Pons (tissue), 1 donor: ENCODE data around the gene NUPR1.
"Not testable (repeated sequence)": the region's sequence is repeated elsewhere in the genome, so short reads cannot be mapped to it uniquely, and the experiment has no call there.

ENCODE experiments used
- DNase-seq: peaks from one replicate; pipeline ENCODE4 v3.0.0-alpha.2; 2016; ENCODE audit warnings: low spot score

The NUPR1 gene, protein sequence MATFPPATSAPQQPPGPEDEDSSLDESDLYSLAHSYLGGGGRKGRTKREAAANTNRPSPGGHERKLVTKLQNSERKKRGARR

DNA sequence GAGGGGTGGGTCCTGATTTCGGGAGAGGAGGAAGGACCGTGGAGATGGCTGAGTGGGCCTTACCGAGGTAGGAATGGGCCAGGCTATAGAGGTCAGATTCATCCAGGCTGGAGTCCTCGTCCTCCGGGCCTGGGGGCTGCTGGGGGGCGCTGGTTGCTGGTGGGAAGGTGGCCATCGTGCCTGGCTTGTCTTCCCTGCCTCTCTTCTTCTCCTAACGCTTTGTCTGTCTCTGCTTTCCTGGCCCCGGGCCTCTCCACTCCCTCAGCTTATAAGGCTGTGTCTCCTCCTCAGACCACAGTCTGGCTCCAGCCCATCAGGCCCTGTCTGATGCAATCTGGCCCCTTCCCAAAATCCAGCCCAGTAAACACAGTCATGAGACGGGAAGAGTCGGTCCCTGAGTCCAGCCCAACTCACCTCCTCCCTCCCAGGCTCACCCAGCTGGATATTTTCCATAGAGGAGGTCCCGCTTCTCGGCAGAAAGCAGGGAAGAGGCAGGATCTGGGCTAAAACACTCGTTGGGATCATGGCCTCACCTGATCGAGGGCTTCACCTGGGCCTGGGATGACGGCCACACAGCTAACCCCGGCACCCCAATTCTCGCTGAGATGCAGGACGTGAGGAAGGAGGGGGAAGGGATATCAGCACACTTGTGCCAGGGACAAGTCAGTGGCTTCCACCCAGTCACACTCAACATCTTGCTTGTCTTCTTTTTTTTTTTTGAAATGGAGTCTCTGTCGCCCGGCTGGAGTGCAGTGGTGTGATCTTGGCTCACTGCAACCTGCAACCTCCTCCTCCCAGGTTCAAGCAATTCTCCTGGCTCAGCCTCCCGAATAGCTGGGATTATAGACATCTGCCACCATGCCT, at the start of gene NUPR1:
Gene NUPR1, minus strand, starts transcription at position 242 of the 864 bp plus-strand sequence. Its CDS starts 67 bp downstream, at position 175.
- peak; percentile 86 for DNase-seq

DNA sequence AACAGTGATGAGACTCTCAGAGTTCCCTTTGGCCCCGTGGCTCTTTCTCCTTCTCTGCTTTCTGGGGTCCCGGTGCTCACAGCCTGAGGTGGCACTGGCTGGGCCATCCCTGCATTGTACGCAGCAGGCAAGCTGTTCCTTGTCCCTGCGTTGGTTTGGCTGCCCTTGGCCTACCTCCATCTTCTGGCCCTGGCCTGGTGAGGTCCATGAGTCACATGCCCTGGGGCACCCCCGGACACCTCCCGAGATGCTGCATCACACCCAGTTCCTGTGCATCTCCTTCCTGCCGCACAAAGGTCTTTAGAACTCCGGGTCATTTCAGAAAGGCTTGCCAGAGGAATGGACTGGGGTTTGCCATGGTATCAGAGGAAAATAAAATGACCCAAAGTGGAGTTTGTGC, 48.6 kb upstream of the NUPR1 start:
- no peak for DNase-seq

DNA sequence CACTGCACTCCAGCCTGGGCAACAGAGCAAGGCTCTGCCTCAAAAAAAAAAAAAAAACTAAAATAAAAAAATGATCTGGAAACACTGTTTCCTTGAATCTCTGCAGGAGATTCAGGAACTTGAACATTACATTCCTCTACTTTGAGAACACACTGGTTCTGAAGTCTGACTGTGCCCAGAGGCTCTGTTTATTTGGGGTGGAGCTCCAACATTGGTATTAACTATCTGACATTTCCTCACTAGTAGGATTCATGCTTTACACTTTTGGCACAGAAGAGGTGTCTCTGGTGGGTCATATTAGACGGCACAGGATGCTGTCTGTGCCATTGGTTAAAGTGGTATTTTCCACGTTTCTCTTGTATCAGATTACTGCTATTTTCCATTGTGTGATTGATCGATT, 47.7 kb upstream of the NUPR1 start:
- DNase-seq: no peak

DNA sequence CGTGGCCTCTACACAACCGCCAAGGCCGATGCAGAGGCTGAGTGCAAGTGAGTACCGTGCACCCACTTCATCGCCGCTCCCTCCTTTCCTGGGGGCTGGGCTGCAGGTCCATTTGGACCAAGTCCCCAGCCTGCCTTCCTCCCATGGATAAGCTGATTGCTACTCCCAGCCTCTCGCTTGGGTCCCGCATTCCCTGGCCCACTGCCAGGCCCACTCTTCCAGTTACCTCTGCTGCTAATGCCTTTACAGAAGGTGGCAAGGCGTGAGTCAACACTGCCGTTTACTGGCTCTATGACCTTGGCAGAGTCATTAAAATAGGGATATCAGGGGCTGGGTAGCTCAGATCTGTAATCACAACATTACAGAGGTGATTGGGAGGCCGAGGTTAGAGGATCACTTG, 46.9 kb upstream of the NUPR1 start:
- no peak for DNase-seq

DNA sequence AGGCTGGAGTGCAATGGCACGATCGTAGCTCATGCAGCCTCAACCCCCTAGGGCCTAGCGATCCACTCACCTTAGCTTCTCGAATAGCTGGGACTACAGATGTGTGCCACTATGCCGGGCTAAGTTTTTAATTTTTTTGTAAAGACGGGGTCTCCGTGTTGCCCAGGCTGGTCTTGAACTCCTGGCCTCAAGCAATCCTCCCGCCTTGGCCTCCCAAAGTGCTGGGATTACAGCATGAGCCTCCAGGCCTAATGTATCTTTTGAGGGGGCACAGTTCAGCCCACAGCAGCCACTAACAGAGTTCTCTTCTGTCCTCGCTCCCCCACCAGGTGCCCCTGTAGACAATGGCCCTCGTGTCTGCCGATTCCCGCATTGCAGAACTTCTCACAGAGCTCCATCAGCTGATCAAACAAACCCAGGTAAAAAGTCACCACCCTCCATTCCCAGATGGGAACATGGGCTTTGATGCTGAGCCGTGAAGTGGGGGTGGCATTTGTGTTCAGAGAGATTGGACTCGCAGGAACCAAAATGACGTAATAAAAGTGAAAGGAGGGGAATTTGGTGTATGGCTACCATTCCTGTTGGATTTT, 42.0 kb upstream of the NUPR1 start:
- no peak for DNase-seq

DNA sequence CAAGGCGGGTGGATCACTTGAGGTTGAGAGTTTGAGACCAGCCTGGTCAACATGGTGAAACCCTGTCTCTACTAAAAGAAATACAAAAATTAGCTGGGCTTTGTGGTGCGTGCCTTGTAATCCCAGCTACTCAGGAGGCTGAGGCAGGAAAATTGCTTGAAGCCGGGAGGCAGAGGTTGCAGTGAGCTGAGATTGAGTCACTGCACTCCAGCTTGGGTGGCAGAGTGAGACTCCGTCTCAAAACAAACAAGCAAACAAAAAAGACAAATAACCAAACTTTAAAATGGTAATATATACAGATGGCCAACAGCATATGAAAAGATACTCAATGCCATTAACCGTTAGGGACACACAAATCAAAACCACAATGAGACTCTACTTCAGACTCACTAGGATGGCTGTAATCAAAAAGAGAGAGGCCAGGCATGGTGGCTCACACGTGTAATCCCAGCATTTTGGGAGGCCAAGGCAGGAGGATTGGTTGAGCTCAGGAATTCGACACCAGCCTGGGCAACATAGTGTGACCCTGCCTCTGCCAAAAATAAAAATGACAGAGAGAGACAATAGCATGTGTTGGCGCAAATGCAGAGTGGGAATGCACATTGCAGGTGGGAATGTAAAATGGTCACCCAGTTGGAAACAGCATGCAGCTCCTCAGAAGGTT, 36.8 kb upstream of the NUPR1 start:
- DNase-seq: no peak

DNA sequence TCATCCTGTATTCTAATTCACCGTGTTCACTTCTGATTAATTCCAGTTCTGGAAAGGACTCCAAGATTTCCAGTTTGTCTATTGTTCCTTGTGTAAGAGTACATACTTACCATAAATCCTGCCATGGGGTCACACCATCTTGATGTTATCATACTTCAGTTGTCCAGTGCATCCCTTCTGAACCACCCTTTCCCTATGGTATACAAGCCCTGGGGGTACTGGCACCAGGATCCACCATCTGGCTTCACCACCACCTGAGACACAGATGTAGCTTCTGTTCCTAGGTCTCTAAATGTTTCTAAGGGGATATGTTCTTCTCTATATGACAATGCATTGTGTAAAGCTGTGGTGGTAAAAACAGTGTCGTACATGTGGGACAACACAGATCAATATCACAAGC, 36.2 kb upstream of the NUPR1 start:
- DNase-seq: no peak

DNA sequence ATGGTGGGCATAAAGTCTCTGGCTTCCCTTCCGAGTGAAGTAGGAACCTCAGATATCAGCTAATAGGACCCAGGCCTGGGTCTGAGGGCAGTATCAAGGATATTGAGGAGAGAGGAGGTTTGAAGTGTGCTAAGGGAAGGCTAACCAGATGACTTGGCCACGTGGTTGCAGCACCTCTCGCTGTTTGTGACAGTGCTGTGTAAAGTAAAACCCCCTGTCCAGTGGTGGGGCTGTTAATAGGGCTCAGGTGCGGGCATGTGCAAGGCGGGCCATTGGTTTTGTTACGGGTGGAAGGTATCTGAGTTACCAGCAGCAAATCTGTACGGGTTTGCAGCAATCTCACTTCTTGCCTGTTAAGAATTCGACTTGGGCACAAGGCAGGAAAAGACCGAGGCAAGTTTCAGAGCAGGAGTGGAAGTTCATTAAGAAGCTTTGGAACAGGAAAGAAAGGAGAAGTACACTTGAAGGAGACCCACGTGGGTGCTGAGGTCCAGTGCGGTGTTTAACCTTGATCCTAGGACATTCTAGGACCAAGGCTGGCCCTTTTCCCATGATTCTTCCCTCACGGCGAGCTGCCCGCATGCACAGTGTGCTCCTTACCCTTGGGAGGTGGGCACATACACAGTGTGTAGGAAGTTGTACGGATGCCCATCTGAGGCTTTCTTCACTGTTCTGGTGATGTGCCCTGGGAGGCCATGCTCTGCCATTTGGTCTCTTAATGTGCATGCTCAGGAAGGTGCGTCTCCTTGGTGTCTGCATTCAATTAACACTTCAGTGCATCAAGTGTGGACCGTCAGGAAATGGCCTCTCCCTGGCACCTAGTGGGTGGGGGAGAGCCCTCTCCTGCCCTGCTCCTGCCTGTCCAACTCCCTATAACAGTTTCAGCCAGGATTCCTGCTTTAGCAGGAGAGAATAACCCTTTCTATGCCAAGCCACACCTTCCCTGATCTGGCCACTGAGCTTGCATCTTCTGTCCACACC, 35.3 kb upstream of the NUPR1 start:
- no peak for DNase-seq

DNA sequence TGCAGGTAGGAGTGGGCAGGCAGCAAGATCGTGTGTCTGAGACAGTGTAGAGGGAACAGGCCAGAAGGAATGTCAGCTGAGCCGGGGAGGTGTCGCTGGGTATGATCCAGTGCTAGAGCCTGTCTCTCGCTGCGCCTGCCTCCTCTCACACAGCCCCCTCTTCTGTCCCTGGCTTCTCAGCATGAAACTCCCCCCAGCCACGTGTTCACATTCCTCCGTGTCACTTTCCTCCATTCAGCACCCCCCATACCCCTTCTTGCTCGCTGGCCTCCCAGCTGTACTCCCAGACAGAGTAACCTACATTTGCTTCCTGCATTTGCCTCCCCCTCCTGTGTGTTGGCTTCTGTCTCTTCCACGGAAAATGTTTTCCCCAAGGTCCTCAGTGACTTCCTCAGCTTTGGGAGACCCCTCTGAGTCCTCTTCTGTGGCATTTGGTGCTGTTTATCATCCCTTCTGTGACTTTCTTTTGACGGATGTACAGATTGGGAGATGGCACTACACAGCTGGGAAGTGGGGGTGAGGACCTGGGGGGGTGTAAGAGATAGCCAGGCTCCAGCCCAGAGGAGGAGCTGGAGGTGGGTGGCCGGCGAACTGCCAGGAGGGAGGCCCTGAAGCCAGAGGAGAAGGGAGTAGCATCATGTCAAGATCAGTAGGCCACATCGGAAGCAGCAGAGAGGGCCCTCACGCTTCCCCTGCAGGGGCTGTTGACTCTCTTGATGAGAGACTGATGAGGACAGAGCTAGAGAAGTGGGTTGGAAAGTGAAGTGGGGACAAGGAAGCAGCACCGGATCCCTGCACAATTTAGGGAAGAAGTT, 34.1 kb upstream of the NUPR1 start:
- no peak for DNase-seq

DNA sequence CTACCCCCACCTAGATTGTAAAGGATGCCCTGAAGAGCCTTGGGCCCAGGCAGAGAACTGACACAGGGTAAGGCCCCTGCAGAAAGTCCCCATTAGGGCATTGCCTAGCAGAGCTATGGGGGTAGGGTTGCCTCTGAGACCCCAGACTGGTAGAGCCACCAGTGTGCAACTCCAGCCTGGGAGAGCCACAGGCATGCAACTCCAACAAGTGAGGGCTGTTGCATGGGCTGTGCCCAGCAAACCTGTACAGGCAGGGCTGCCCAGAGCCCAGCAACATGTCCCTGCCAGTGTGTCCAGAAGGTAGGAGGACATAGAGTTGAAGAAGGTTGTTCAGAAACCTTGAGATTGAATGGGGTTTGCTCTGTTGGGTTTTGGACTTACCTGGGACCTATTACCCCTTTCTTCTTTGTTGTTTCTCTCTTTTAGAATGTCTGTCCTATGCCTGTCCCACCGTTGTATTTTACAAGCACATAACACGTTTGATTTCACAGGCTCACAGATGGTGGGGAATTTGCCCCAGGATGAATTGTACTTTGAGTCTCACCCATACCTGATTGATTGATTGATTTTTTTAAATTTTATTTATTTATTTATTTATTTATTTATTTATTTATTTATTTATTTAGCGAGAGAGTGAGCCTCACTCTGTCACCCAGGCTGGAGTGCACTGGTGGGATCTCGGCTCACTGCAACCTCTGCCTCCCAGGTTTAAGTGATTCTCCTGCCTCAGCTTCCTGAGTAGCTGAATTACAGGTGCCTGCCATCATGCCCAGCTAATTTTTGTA, 31.4 kb upstream of the NUPR1 start:
- DNase-seq: no peak

DNA sequence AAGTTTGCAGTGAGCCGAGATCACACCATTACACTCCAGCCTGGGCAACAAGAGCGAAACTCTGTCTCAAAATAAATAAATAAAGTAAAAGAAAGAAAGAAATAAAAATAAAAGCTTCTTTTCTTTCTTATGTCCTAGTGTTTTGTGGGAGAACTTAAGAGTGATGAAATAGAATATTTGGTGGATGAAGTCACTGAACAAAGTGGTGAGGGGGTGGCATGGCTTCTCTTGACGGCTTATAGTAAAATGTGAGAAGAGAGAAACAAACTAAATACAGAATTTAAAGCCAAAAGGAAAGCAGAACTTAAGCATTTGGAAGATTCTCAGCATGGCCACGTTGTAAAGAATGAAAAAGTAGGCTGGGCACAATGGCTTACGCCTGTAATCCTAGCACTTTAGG, 30.2 kb upstream of the NUPR1 start:
- no peak for DNase-seq

DNA sequence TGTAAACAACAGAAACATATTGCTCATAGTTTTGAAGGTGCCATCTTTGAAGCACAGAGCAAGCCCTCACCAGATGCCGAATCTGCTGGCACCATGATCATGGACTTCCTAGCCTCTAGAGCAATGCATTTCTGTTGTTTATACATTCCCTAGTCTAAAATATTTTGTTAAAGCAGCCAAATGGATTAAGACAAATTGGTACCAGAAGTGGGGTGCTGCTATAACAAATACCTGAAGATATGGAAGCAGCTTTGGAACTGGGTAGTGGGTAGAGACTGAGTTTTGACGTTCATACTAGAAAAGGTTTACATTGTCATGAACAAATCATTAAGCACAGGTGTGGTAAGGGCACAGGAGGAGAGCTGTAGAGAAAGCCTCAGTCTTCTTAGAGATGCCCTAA, 28.5 kb upstream of the NUPR1 start:
- DNase-seq: no peak

DNA sequence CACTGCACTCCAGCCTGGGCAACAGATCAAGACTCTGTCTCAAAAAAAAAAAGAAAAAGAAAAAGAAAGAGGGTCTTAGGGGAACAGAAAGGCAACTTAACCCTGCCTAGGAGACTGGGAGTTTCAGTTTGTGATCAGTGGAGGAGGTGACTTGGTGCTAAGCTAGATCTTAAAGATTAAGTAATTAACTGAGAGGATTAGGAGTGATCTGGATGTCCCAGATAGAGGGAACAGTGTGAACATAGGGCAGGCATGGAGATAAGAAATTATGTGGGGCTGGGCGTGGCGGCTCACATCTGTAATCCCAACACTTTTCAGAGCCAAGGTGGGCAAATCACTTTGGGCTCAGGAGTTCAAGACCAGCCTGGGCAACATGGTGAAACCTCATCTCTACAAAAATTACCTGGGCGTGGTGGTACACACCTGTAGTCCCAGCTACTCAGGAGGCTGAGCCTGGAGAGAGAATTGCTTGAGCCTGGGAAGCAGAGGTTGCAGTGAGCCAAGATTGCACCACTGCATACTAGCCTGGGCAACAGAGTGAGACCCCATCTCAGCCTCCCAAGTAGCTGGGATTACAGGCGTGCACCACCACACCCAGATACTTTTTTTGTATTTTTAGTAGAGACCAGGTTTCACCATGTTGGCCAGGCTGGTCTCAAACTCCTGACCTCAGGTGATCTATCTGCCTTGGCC, 27.6 kb upstream of the NUPR1 start:
- not testable (repeated sequence) for DNase-seq

DNA sequence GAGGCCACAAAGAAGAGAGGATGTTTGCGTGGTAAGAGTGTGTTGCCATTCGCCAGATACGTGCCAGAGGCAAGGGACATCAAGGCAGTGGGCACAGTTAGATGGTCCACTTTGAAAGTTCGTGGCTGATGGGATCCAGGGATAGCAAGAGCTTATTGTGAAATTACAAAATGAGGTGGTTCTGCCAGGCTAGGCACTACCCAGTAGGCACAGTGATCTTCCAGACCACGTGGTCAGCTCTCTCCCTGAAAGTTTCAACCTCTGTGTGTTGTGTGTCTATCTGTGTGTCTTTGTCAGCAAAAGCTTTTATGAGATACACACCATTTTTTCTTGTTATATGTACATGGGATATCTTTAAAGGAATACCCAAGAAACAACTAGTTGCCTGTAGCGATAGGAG, 24.4 kb upstream of the NUPR1 start:
- no peak for DNase-seq

DNA sequence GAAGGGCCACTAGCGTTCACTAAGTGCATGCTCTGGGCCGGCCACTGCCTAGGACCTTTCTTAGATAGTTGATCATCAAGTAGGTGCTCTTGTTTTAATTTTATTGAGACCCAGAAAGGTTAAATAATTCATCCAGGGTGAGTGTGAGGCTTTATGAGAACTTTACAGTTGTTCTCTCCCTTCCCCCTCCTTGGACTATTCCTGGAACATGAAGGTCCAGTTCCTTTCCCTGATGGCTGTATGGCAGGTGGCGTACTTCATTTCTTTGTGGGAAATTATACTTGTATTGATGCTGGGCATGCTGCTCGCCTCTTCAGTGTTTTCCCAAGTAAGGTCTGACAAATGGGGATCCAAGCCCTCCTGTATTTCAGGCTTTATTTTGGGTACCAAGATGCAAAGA, 23.4 kb upstream of the NUPR1 start:
- DNase-seq: no peak

DNA sequence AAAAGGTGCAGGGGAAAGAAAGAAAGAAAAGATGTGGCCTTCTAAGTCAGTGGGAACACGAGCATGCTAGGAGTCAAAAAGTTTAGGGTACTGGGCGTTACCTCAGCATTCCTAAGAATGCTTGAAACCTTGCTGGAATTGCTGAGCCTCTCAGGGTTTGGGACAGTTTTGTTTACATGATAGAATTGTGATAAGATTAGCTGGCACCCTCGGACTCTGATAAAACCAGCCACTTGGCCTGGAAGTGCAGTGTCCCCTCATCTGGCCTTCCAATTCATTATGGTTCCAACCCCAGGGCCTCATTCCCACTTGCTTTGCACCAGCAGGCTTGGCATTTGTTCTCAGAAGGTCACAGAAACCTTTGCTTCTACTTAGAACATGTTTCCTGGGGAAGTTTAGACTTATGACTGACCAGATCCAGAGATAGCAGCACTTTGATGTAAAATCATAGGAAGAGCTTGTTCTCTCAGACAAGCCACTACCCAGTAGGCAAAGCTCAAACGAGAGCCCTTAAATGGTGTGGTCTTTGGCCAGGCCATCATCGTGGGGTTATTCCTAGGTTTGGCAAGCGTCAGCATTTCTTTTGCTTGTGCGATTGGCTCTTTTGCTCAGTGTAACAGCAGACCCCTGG, 22.9 kb upstream of the NUPR1 start:
- DNase-seq: no peak

DNA sequence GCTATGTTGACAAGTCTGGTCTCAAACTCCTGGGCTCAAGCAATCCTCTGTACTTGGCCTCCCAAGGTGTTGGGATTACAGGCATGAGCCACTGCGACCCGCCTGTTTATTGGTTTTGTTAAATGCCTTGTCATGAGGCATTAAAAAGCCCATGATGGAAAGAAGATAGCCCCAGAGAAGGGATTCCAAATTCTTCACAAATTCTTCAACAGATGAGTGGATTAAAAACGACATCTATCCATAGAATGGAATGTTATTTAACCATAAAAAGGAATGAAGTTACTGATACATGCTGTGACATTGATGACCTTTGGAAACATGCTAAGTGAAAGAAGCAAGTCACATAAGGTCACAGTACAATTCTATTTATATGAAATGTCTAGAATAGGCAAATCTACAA, 19.7 kb upstream of the NUPR1 start:
- no peak for DNase-seq

DNA sequence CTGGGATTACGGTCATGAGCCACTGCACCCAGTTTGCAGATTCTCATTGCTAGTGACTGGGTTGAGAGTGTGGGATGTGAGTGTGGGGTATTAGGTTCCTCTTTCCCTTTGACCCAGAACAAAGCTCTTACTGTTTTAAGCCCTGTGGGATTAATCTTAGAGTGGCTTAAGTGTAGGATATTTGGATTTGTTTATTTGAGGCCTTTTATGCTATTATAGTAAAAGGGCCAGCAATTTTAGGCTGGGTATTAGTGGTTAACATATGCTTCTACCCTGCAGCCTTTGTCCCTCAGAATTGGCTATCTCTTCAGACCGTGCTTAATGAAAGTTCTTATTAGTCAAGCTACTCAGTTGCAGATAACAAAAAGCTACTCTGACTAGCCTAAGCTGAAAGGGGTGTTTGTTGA, 18.1 kb upstream of the NUPR1 start:
- no peak for DNase-seq

DNA sequence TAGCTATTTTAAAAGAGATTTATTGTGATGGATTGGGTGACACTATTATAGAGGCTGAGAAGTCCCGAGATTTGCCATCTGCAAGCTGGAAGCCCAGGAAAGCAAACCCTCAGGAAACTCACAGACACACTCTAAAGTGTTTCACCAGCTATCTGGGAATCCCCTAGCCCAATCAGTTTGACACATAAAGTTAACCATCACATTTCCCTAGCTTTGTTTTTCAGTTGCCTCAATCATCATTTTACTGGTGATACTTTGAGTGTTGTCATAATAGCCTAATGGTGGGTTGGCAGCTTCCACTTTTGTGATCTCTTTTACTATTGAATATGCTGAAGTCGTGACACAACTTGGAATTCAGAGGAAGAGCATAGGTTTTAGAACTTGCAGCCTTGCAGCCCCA, 16.8 kb upstream of the NUPR1 start:
- DNase-seq: no peak
